ENCODE measurements around the gene MFAP3.

GRCh38 chr5:154060606-154061005 lies 21.8 kb downstream of the MFAP3 start:
- TF ChIP-seq, protein P1, sequence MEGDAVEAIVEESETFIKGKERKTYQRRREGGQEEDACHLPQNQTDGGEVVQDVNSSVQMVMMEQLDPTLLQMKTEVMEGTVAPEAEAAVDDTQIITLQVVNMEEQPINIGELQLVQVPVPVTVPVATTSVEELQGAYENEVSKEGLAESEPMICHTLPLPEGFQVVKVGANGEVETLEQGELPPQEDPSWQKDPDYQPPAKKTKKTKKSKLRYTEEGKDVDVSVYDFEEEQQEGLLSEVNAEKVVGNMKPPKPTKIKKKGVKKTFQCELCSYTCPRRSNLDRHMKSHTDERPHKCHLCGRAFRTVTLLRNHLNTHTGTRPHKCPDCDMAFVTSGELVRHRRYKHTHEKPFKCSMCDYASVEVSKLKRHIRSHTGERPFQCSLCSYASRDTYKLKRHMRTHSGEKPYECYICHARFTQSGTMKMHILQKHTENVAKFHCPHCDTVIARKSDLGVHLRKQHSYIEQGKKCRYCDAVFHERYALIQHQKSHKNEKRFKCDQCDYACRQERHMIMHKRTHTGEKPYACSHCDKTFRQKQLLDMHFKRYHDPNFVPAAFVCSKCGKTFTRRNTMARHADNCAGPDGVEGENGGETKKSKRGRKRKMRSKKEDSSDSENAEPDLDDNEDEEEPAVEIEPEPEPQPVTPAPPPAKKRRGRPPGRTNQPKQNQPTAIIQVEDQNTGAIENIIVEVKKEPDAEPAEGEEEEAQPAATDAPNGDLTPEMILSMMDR (conservative IDR thresholded peaks at IDR 0.05 in 1 of 2, IDR thresholded peaks at IDR 0.05 in 1 of 2; ENCODE audit: extremely low read depth in 1 of 2, insufficient read depth in 1 of 2, low read depth in 1 of 2, low read length in 2 of 2), result no peak
- TF ChIP-seq EZH2 (IDR thresholded peaks at IDR 0.05; ENCODE audit: borderline replicate concordance, low read length), result no peak

Data from mammary epithelial cell (primary cell).